Endothelial cell (in vitro differentiated cells): ENCODE data around the gene CXCR6. TPM values are rescaled to one million over a fixed set of nuclear protein-coding genes. Genes with fewer than 3 reads are reported as not detected.

ENCODE experiments used
- DNase-seq: peaks from one replicate; pipeline ENCODE4 v3.0.0; 2021; ENCODE audit warnings: low spot score
- H3K27ac Mint-ChIP-seq: one replicate; pipeline ENCODE4 v1.8.0; 2021; ENCODE audit warnings: mixed read lengths, inconsistent platforms; ENCODE audit not compliant: unreplicated experiment
- H3K27me3 Mint-ChIP-seq: one replicate; pipeline ENCODE4 v1.8.0; 2021; ENCODE audit warnings: mild to moderate bottlenecking, moderate library complexity, mixed read lengths, inconsistent platforms; ENCODE audit not compliant: unreplicated experiment
- H3K36me3 Mint-ChIP-seq: one replicate; pipeline ENCODE4 v1.8.0; 2021; ENCODE audit warnings: mild to moderate bottlenecking, low read depth, mixed read lengths, inconsistent platforms; ENCODE audit not compliant: unreplicated experiment
- H3K4me1 Mint-ChIP-seq: one replicate; pipeline ENCODE4 v1.8.0; 2021; ENCODE audit warnings: mild to moderate bottlenecking, mixed read lengths, inconsistent platforms; ENCODE audit not compliant: unreplicated experiment
- H3K4me3 Mint-ChIP-seq: one replicate; pipeline ENCODE4 v1.8.0; 2021; ENCODE audit warnings: mild to moderate bottlenecking, mixed read lengths, inconsistent platforms; ENCODE audit not compliant: unreplicated experiment
- H3K9me3 Mint-ChIP-seq: one replicate; pipeline ENCODE4 v1.8.0; 2021; ENCODE audit warnings: mixed read lengths, inconsistent platforms; ENCODE audit not compliant: unreplicated experiment
- CTCF ChIP-seq: fragments of 200-600 bp; sonication (generic); IDR thresholded peaks from one replicate; pipeline ENCODE4 v1.5.0; 2021; ENCODE audit warnings: antibody characterized with exemption; ENCODE audit not compliant: unreplicated experiment
- total RNA-seq: library from RNA; stranded (reverse); fragmentation: NEBNext Ultra II Directional; extraction: Animal tissue kit (Norgen Biotek cat#: 25700); gene quantifications from one replicate; pipeline ENCODE4 v1.2.1, GENCODE V29; 2021; ENCODE audit not compliant: unreplicated experiment

The CXCR6 gene
- total RNA-seq, 1 donor from 2014 or later, result not detected

GRCh38 chr3:45980819-45981218, 37.6 kb downstream of the CXCR6 start:
- no peaks in the 10 kb centered on the region for H3K27me3 Mint-ChIP-seq
- no peak overlapping the region for H3K4me3 Mint-ChIP-seq
- H3K27ac Mint-ChIP-seq, result no peak overlapping the region
- H3K9me3 Mint-ChIP-seq, result no peaks in the 10 kb centered on the region
- H3K4me1 Mint-ChIP-seq, result no peaks in the 10 kb centered on the region
- DNase-seq, result no peak
- no peak for TF ChIP-seq CTCF
- peaks cover 10% of the 10 kb centered on the region for H3K36me3 Mint-ChIP-seq

GRCh38 chr3:45981346-45982074, 38.2 kb downstream of the CXCR6 start:
- Mint-ChIP-seq H3K4me1 (no peaks in the 10 kb centered on the region), H3K4me3 (no peak overlapping the region), H3K36me3 (peaks cover 10% of the 10 kb centered on the region), H3K27ac (no peak overlapping the region), H3K9me3 (no peaks in the 10 kb centered on the region), H3K27me3 (no peaks in the 10 kb centered on the region)
- no peak for DNase-seq
- no peak for TF ChIP-seq CTCF

- H3K4me3 Mint-ChIP-seq, result no peak overlapping the region
- no peak for TF ChIP-seq CTCF
- no peaks in the 10 kb centered on the region for H3K9me3 Mint-ChIP-seq
- H3K27me3 Mint-ChIP-seq, result no peaks in the 10 kb centered on the region
- DNase-seq, result no peak
- no peak overlapping the region for H3K27ac Mint-ChIP-seq
- H3K36me3 Mint-ChIP-seq, result peaks cover 4% of the 10 kb centered on the region
- H3K4me1 Mint-ChIP-seq, result no peaks in the 10 kb centered on the region
Measured at GRCh38 chr3:45983770-45984169, 40.5 kb downstream of the CXCR6 start.

GRCh38 chr3:45984331-45985312, 41.4 kb downstream of the CXCR6 start:
- Mint-ChIP-seq H3K4me3 (no peak overlapping the region), H3K27me3 (peaks cover 2% of the 10 kb centered on the region), H3K36me3 (no peaks in the 10 kb centered on the region), H3K27ac (no peak overlapping the region), H3K9me3 (no peaks in the 10 kb centered on the region), H3K4me1 (no peaks in the 10 kb centered on the region)
- no peak for TF ChIP-seq CTCF
- DNase-seq, result no peak
